Fibroblast of upper back skin (primary cell): Measurements from ENCODE around the gene RBM27.
"Not testable (repeated sequence)": the region's sequence is repeated elsewhere in the genome, so short reads cannot be mapped to it uniquely, and the experiment has no call there.

Experiments used
- DNase-seq: peaks from one replicate; pipeline ENCODE4 v3.0.0-alpha.2; 2013

Gene RBM27, protein sequence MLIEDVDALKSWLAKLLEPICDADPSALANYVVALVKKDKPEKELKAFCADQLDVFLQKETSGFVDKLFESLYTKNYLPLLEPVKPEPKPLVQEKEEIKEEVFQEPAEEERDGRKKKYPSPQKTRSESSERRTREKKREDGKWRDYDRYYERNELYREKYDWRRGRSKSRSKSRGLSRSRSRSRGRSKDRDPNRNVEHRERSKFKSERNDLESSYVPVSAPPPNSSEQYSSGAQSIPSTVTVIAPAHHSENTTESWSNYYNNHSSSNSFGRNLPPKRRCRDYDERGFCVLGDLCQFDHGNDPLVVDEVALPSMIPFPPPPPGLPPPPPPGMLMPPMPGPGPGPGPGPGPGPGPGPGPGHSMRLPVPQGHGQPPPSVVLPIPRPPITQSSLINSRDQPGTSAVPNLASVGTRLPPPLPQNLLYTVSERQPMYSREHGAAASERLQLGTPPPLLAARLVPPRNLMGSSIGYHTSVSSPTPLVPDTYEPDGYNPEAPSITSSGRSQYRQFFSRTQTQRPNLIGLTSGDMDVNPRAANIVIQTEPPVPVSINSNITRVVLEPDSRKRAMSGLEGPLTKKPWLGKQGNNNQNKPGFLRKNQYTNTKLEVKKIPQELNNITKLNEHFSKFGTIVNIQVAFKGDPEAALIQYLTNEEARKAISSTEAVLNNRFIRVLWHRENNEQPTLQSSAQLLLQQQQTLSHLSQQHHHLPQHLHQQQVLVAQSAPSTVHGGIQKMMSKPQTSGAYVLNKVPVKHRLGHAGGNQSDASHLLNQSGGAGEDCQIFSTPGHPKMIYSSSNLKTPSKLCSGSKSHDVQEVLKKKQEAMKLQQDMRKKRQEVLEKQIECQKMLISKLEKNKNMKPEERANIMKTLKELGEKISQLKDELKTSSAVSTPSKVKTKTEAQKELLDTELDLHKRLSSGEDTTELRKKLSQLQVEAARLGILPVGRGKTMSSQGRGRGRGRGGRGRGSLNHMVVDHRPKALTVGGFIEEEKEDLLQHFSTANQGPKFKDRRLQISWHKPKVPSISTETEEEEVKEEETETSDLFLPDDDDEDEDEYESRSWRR

DNA sequence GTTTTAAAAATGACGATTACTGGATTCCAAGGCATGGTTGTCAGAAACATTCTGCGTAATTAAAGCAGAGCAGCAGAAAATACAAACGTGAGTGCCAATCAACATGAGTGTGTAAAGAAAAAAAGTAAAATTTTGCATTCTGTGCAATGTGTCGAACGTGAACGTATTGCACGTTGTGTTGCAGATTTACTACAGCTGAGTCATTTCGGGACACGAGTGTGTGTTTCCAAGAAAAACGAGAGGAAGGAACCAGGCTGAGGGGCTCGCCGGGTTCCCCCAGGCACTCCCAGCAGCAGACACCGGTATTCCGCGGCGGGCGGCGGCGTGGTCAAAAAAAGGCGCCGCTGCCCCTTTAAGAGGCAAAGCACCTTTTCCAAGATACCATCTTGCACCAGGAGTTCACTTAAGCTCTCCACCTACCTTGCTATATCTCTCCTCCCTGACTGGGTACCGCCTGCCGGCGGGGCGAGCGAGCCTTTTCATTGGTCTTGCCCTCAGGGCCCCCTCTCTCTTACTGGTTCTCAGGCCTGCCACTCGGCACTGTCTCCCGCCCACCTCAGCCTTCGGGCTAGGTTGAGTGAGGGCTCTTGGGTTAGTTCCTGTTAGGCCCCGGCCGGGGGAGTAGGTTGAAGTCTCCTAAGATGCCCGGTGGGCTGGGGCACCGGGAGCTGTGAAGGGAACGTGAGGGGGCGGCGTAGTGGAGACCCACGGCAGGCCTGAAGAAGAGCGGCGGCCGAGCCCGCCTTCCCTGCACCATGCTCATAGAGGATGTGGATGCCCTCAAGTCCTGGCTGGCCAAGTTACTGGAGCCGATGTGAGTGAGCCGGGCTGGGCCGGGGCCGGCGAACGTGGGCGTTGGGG lies at the start of gene RBM27:
Gene RBM27 (plus strand): TSS at position 595 of the 861 bp plus-strand sequence. CDS start 161 bp downstream, at position 756.
- peak; percentile 99 for DNase-seq

DNA sequence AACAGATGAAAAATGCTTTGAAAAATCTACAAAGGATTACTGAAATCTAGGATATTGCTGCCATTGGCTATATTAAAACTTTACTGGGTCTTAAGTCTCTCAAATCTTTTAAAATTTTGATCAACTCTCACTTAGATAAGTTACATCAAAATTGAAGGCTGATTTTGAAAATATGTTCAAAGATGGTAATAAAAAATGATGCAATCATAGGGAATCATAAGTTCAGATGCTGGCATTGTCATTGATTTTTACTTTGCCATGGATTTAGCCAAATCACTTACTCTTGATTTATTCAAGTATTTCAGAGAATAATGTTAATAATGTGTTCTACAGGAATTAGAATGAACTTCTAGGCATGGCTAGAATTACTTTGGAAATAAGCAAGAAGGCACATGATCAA lies 45.1 kb upstream of the RBM27 start:
- DNase-seq, result no peak

- no peak for DNase-seq
Measured at GRCh38 chr5:146164382-146164781, 39.0 kb upstream of the RBM27 start.

GRCh38 chr5:146165460-146165859 lies 37.9 kb upstream of the RBM27 start:
- peak; percentile 31 for DNase-seq

DNA sequence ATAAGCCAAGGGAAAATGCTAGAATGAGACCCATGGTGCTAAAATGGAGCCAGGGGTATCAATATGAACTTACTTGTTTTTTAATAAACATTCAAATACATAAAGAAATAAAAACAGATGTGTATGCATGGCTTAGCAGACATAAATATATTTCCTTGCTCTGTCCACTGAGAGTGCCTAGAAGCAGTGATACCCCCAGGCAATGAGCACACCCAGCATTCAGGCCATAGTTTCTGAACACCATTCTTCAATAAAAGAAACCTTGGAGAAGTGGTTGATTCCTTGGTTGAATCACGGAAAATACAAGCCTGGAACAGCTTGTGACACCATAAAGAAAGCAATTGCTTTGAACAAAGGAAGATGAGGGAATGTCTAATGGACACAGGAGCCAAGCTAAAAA lies 37.5 kb upstream of the RBM27 start:
- DNase-seq, result no peak

GRCh38 chr5:146169076-146169475 lies 34.3 kb upstream of the RBM27 start:
- DNase-seq, result no peak

GRCh38 chr5:146173049-146173448 lies 30.4 kb upstream of the RBM27 start:
- not testable (repeated sequence) for DNase-seq

DNA sequence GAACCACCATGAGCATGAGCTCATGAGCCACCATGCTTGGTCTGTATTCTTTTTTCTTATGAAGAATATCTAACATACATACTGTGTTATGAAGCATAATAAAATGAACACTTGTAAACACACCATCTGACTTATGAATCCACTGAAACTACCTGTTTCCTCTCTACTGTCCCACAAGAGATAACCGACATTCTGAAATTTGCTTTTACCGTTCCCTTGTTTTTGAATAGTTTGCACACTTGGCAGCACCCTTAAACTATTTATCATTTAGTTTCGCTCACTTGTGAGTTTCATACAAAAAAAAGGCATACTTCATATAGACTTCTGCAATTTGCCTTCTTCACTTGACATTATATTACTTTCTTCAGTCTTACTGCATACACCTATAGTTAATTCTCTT lies 29.8 kb upstream of the RBM27 start:
- no peak for DNase-seq

- DNase-seq, result no peak
Measured at GRCh38 chr5:146176805-146177204, 26.6 kb upstream of the RBM27 start.

- no peak for DNase-seq
Measured at GRCh38 chr5:146179696-146180095, 23.7 kb upstream of the RBM27 start.

DNA sequence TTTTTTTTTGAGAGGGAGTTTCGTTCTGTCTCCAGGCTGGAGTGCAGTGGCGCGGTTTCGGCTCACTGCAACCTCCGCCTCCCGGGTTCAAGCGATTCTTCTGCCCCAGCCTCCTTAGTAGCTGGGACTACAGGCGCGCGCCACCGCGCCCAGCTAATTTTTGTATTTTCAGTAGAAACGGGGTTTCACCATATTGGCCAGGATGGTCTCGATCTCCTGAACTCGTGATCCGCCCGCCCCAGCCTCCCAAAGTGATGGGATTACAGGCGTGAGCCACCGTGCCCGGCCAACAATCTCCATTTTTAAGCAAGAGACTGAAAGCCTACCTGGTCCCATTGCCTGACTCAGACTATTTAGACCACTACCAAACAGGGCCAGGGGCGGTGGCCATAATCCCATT lies 20.0 kb upstream of the RBM27 start:
- DNase-seq, result not testable (repeated sequence)

- DNase-seq, result no peak
Measured at GRCh38 chr5:146185161-146185560, 18.2 kb upstream of the RBM27 start.

- DNase-seq, result peak; percentile 54
Measured at GRCh38 chr5:146188358-146188757, 15.0 kb upstream of the RBM27 start.

DNA sequence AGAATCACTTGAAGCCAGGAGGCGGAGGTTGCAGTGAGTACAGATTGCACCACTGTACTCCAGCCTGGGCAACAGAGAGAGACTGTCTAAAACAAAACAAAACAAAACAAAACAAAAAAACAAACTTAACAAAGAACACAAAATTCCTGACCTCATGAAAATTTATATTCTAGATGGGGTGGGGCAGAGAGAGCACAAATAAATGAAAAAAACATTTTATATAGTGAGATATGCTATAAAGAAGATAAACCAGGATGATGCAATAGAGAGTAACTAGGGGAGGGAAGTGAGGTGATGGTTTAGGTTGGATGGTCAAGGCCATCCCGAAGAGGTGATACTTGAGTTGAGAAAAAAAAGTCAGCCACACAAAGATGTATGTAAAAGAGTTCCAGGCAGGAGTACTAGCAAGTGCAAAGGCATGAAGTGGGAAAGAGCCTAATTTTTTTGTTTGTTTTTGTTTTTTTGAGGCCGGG lies 10.8 kb upstream of the RBM27 start:
- no peak for DNase-seq

DNA sequence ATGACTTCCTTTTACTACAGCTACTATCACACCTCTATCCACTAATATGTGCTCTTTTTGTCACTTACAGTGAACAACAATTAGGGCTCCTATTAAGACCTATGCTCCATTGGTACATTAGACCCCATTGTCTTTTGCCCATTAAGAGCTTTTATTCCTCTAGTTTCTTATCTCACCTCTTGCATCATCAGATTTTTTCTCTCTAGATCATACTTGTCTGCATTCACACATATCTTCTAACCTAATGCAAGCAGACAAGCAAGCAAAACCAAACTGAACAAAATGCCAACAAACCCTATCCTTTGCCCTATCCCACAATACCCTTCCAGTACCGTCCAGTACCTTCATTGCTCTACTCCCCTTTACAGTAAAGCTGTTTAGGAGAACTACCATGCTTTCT lies 10.1 kb upstream of the RBM27 start:
- no peak for DNase-seq

GRCh38 chr5:146194997-146195396 lies 8.4 kb upstream of the RBM27 start:
- DNase-seq, result not testable (repeated sequence)

DNA sequence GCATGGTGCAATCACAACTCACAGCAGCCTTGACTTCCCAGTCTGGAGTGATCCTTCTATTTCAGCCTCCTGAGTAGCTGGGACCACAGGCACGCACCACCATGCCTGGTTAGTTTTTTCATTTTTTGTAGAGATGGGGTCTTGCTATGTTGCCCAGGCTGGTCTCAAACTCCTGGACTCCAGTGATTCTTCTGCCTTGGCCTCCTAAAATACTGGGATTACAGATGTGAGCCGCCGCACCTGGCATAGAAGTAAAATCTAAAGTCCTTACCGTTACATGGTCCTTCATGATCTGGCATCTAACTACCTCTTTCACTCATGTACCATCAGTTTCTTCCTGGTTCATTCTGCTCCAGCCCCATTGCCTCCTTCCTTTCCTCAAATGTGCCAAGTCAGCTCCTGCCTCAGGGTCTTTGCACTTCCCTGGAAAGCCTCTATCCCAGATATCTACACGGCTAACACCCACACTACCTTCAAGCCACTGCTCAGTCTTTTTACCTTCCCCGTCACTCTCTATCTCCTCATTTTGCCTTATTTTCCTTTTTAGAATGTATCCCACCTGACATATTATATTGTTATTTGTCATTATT lies 6.9 kb upstream of the RBM27 start:
- no peak for DNase-seq

GRCh38 chr5:146199176-146199815 lies 4.1 kb upstream of the RBM27 start:
- no peak for DNase-seq

DNA sequence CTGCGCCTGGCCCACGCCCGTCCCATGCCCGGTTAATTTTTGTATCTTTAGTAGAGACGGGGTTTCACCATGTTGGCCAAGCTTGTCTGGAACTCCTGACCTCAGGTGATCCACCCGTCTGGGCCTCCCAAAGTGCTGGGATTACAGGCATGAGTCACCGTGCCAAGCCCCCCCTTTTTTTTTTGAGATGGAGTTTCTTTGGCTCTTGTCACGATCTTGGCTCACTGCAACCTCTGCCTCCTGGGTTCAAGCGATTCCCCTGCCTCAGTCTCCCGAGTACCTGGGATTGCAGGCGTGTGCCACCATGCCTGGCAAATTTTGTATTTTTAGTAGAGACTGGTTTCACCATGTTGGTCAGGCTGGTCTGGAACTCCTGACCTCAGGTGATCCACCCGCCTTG lies 1.6 kb upstream of the RBM27 start:
- not testable (repeated sequence) for DNase-seq

DNA sequence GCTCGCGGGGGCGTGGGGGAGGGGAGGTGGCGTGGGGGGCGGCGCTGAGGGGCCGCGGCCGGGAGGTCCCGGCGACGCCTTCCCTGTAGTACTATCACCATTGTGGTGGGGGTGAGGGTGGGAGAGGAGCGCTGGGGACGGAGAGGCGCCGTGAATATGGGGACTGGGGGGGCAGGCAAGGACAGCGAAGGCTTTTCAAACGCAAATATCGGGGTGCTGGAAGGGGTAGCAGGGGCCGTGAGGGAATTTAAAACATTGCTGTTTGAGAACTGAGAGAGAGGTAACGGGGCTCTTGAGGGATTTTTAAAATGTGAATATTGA lies 427 bp downstream of the RBM27 start:
- DNase-seq, result no peak

DNA sequence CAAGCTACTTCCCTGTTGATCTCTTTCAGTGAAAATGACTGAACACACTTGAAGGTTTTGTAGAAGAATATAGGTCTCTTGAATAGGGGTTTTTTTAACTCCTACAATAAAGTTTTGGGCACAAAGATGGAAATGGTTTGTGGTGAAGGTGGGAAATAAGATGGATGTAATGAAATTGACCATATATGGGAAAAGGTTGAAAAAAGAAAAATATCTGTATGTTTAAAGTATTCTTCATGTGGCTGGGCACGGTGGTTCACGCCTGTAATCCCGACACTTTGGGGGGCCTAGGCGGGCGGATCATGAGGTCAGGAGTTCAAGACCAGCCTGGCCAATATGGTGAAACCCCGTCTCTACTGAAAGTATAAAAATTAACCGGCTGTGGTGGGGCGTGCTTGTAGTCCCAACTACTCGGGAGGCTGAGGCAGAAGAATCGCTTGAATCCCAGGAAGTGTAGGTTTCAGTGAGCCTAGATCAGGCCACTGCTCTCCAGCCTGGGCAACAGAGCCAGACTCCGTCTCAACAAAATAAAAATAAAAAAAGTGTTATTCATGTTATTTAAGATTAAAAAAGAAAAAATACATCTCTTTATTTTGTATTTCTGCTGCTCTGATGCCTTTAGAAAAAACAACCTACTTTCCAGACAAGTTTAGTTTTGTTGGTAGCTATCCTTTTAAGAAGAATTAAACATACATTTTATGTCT lies 2.2 kb downstream of the RBM27 start:
- no peak for DNase-seq
